HG03457 (cell line): Measurements from ENCODE around the gene FSTL4.

Experiments
- ATAC-seq: cut with Tn5 transposase; IDR thresholded peaks from one replicate; pipeline ENCODE4 v1.9.1; 2021; ENCODE audit warnings: moderate number of reproducible peaks; ENCODE audit not compliant: unreplicated experiment

The FSTL4 gene

GRCh38 chr5:133520991-133521706 is 91.2 kb downstream of the FSTL4 start:
- ATAC-seq = no peak

- no peak for ATAC-seq
These were observed 92.3 kb downstream of the FSTL4 start for GRCh38 chr5:133520062-133520461.

DNA sequence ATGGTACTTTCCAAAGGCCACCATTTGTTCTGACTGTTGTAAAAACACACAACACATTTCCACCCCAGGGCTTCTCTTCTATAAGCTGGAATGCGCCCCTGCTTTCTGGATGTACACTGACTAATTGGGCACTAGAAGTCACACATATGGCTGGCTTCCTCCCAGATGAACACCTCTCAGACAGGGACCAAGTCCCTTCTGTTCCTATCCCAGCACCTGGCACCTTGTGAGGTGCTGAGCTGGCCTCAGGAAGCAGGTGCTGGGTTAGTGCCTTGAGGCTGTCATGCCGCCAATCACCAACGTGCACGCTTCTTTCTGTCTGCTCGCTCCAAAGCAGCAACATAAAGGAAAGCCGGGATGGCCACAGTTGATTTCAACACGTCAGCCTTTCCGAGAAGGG is 93.2 kb downstream of the FSTL4 start:
- no peak for ATAC-seq

GRCh38 chr5:133514456-133514855 is 97.9 kb downstream of the FSTL4 start:
- ATAC-seq = no peak

DNA sequence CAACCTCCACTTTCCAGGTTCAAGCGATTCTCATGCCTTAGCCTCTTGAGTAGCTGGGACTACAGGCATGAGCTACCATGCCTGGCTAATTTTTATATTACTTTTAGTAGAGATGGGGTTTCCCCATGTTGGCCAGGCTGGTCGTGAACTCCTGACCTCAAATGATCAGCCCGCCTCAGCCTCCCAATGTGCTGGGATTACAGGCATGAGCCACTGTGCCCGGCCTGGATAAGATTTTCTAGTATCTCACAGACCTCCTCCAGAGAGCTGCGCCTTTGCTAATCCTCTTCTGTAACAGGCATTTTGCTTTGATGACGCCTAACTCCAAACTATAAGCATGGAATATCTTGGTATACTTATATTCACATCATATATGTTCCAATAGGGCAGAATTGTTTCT is 99.4 kb downstream of the FSTL4 start:
- ATAC-seq = no peak

DNA sequence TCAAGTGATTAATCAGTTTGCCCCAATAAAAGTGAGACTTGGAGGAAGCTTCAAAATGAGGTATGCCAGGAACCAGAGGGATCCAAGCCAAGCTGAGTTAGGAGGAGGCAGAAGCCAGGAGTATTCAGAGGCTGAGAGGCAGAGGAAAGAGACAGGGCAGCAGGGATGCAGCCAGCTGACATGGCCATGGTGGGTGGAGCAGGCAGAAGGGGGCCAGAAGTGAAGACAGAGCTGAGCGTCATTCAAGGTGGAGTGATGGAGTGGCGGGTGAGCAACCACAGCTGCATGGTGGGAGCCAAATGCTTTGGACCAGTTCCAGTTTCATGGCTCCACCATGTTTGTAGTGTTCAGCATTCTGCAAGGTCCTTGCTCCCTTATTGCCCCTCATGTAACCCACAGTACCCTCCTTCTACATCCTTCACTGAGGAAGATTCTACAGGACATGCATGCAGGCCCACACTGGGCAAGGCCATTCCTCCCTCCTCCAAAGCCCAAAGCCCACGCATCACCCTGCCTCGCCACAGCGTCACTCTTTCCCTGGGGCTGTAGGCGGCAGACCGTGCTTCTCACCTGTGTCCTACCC is 100.6 kb downstream of the FSTL4 start:
- no peak for ATAC-seq

DNA sequence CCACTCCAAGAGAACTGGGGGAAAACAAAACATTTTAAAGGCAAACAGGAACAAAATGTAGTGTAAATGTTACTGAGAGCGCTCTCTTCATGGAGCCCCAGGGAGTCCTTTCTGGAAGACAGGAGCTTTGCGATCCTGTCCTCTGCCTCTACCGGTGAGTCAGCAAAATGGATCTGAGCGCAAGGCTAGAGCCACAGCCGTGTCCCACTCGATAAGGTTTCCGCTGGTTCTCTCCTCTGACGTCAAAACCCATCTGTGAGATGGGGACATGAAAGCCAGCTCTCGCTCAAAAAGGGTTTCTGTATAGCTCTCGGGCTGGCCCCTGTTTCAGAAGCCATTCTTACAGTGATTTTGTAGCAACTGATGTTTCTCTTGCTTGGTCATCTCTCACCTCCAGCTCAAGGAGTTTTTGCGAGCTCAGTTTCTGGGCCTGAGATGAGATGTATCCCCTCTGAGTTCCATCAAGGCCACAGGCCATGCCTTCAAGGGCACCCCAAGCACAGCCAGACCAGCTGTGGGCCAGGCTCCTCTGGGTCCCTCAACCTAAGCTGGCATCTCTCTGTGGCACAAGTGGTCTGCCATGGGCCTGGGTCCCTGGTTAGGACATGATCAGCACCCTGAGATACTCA is 101.6 kb downstream of the FSTL4 start:
- no peak for ATAC-seq

- no peak for ATAC-seq
These were observed 102.6 kb downstream of the FSTL4 start for GRCh38 chr5:133509742-133510079.

DNA sequence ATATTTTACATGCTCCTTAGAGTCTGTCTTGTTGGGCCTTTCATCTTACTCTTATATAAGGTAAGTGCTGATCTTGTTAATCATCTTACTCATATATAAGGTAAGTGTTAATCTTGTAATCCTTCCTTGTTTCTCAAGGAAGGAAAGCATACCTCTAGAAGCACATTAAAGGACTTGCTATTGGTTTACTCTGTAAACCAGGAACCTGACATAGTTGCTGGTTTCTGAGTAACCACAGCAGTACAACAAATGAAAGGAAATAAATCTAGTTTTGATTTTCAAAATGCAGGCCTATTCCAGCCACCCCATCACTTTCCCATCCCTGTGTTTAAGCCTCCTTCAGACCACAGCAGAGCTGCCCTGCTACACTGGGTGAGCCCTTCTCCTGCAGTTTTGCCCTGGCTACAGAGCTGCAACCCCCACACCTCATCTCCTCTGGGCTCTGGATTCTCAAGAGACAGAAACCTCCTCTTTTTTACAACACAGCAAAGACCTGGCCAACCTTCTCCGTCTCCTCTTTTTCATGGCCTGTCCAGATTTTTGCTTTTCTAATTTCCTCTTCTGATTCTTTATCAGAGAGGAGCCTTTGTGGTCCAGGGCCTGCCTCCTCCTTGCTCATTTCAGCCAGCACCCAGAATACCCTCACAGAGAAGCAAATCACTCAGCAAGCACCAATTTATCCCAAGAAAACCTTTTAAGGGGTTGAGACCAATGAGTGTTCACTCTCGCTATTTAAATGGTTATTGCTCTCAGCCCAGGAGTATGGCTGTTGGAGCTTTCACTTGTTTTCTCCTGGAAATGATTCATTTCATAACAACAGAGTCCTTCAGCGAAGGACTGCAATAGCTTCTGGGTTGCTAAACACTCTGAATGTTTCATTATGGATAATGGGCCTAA is 103.2 kb downstream of the FSTL4 start:
- no peak for ATAC-seq

DNA sequence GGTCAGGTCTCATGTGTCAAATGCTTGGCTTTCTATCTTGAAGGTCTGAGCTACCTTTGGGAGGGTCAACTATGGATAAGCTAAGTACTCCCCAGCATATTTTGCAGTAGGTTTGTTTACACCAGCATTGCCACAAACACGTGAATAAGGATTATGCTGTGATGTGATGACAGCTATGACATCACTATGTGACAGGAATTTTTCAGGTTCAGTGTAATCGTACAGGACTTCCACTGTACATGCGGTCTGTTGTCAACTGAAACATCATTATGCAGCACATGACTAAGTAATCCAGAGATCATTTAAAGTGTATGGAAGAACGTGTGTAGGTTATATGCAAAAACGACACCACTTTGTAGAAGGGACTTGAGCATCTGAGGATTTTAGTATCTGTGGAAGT is 104.0 kb downstream of the FSTL4 start:
- ATAC-seq = no peak

DNA sequence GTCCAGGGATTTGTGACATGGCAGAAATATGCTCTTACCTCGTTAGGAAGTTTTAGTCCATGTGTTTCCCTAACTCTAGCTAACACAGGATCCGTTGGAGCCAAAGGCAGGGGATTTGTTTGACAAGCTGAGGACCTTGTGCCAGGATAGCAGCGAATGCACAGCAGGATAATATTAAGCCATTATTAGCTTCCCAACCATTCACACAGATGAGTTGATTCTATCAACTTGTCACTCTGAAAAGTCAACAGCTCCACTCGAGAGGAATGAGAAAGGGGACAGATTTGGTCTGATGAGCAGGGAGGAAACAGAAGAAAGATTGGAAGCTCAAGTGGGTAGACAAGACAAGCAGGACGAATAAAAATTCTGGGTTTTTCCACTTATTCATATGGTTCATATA is 106.2 kb downstream of the FSTL4 start:
- no peak for ATAC-seq

- ATAC-seq = no peak
These were observed 108.8 kb downstream of the FSTL4 start for GRCh38 chr5:133503511-133503910.

DNA sequence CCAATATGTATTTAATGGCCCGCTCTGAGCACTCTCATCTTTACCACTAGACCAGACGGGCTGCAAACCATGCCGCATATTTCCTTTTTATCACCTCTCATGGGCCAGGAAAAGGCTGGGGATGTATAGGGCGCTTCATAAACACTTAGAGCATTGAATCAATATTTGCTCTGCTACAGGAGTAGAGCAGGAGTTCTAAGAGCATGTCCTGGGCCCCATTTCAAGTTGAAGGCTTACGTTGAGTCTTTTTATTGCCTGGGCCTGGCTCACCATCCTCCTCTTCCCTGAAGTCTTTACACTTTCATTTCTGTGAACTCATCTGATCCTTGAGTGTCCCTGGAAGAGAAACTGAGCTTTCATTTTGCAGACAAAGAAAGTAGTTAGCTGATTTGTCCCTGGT is 112.4 kb downstream of the FSTL4 start:
- ATAC-seq = no peak

DNA sequence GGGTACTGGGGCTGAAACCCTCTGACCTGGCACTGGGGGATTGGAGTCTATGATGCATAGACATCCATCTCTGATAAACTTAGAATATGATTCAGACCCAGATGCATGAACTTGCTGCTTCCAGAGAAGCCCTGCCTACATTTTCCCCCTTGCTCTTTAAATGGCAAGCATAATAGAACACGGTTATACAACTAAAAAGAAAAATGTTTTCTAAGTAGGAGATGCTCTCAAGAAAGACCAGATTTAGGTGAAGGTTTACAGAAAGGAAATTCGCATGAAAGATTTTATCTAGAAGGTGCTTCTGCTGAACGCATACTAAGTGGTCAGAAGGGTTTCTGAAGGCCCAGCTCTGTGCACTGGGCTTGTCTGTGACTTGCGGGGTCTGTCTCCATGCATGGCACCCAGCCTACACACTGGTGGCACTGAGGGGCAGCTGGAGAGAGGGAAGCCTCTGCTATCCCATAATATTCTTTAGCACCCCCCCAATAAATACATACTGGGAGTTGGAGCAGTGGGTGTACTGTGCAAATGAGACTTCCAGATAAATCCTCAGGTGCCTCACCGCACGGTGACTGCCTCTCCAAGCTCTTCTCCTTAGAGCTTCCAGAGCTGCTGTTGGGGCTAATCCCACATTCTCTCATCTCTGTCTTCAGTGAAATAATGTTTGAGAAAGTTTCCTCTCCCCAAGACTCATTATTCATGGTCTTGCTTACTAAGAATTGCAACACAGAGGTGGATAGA is 114.6 kb downstream of the FSTL4 start:
- ATAC-seq = no peak

GRCh38 chr5:133496631-133497030 is 115.7 kb downstream of the FSTL4 start:
- ATAC-seq = no peak

DNA sequence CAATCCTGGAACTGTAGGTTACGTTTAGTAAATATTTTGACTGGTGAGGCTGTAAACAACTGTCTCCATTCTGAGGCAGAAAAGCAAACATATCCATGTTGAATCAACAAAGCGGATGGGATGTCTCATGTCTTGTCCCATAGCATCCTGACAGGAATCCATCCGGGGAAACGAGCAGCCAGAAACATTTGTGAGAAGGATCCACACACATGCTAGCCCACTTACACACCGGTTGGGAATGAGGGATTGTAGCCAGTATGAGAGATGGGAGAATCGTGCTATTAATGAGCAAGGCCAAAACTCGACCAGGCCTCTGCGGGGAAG is 117.5 kb downstream of the FSTL4 start:
- ATAC-seq = no peak

DNA sequence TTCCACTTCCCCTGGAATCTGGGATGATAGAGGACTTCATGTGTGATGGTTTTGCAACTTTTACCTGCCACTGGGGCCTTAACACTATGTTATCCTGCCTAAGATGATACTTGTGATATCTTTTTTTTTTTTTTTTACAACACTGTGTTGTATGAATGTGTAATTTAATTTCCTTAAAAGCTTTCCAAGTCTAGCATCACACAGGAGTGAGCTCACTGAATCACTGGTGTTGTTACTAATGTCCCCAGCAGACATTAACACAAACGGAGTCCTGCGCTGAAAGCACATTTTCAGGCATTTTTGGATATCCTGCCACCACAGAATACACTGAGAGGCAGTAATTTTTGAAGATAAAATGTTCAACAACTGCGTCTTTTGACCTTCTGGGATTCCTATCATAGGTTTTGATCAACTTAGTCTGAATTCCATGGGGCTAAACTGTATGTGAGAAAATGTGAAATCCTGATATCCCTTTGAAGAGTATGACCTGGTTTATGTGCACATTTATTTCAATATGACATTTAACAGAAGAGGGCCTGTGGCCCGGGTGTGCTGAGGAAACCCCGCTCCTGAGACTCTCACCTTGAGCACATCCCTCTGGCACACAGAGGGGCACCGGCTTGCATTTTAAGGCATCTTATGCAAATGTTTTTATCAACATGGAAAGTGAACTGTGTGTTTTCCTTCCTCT is 118.0 kb downstream of the FSTL4 start:
- no peak for ATAC-seq

- ATAC-seq = no peak
These were observed 122.7 kb downstream of the FSTL4 start for GRCh38 chr5:133489632-133490031.

DNA sequence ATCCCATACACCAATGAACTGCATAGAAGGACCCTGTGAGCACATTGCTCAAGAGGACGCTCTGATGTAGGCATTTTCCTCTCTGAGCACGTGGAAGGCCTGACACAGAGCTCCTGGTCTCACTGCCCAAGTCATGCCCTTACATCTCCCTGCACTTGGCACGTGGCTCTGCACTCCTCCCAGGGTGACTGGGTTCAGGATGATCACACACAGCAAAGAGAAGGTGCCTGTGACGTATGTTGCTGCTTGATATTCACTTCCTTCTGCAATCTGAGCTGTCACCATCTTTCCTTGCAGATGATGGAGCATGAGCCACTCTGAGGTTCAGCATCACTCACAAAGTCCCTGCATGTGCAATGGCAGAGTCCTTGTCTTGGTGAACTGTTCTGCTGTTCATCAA is 125.2 kb downstream of the FSTL4 start:
- no peak for ATAC-seq

DNA sequence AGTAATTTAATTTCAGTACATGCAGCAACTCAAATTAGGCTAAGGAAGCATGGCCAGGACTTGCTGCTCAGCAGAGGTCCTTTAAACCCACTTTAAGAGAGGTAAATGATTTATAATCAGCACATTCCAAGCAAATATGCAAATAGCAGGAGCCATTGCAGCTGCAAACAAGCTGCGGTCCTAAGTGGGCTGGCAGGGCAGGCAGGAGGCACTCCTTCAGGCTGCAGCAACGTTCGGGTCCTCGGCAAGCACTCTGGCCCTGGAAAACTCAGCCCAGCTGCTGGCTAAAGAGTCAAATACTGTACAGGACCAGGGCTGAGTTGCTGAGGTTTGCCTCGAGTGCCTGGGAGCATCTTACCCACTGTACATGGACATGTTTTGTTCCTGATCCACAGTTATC is 126.9 kb downstream of the FSTL4 start:
- ATAC-seq = no peak
